HEK293 (cell line): ENCODE measurements around the gene COX10.

Experiments
- CTCF ChIP-seq: fragments of 450-650 bp; formaldehyde crosslinking; IDR thresholded peaks from 2 replicates; pipeline ENCODE4 v1.5.1; 2016; ENCODE audit warnings: missing biosample characterization, missing genetic modification characterization
- ELK4 ChIP-seq: IDR thresholded peaks from 2 replicates; pipeline ENCODE4 v1.6.1; 2011; ENCODE audit warnings: mild to moderate bottlenecking, low read depth, low read length, borderline replicate concordance
- GLIS2 ChIP-seq: fragments of 450-650 bp; formaldehyde crosslinking; IDR thresholded peaks from 2 replicates; pipeline ENCODE4 v1.5.1; 2016; ENCODE audit warnings: missing biosample characterization, missing genetic modification characterization
- PATZ1 ChIP-seq: fragments of 450-650 bp; formaldehyde crosslinking; IDR thresholded peaks from 2 replicates; pipeline ENCODE4 v1.5.1; 2016; ENCODE audit warnings: missing biosample characterization, missing genetic modification characterization
- REPIN1 ChIP-seq: fragments of 450-650 bp; formaldehyde crosslinking; IDR thresholded peaks from 2 replicates; pipeline ENCODE4 v1.5.1; 2017; ENCODE audit warnings: missing biosample characterization, missing genetic modification characterization, low read depth
- ZNF16 ChIP-seq: fragments of 450-650 bp; formaldehyde crosslinking; IDR thresholded peaks from 2 replicates; pipeline ENCODE4 v1.5.1; 2016; ENCODE audit warnings: low read depth, missing biosample characterization, missing genetic modification characterization
- ZSCAN4 ChIP-seq: fragments of 450-650 bp; formaldehyde crosslinking; IDR thresholded peaks from 2 replicates; pipeline ENCODE4 v1.5.1; 2017; ENCODE audit warnings: missing biosample characterization, missing genetic modification characterization
- TF ChIP-seq, protein P1 (sequence below): fragments of 450-650 bp; formaldehyde crosslinking; IDR thresholded peaks from 2 replicates; pipeline ENCODE4 v1.5.1; 2016; ENCODE audit warnings: missing biosample characterization, missing genetic modification characterization

- TF ChIP-seq, protein P1, sequence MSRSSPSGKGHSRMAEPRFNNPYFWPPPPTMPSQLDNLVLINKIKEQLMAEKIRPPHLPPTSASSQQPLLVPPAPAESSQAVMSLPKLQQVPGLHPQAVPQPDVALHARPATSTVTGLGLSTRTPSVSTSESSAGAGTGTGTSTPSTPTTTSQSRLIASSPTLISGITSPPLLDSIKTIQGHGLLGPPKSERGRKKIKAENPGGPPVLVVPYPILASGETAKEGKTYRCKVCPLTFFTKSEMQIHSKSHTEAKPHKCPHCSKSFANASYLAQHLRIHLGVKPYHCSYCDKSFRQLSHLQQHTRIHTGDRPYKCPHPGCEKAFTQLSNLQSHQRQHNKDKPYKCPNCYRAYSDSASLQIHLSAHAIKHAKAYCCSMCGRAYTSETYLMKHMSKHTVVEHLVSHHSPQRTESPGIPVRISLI (tag by site-specific recombination) = no peak
- no peak for TF ChIP-seq ZNF16
- TF ChIP-seq CTCF (tag by site-specific recombination) = no peak
- TF ChIP-seq ELK4 = no peak
- no peak for TF ChIP-seq ZSCAN4 (tag by site-specific recombination)
- TF ChIP-seq GLIS2 (tag by site-specific recombination) = no peak
- TF ChIP-seq PATZ1 (tag by site-specific recombination) = no peak
- no peak for TF ChIP-seq REPIN1 (tag by site-specific recombination)
Measured at GRCh38 chr17:14116263-14117024, 47.1 kb downstream of the COX10 start.
